BJ (cell line): ENCODE data around the gene GCLM. TPM values are rescaled to one million over a fixed set of nuclear protein-coding genes. Genes with fewer than 3 reads are reported as not detected.

ENCODE experiments used
- CTCF ChIA-PET: fragments of 350-600 bp; formaldehyde crosslinking; extraction: SDS; loops from one replicate; lab custom pipeline; 2021; ENCODE audit warnings: antibody characterized with exemption, inconsistent platforms; lab: Yijun Ruan, JAX
- POLR2A ChIA-PET: fragments of 300-600 bp; sonication (Branson Sonifier 250); formaldehyde crosslinking; extraction: SDS; loops from one replicate; lab custom pipeline; 2021; ENCODE audit warnings: antibody characterized with exemption; lab: Charles Lee
- DNase-seq: peaks from one replicate; pipeline ENCODE4 v3.0.0-alpha.2; 2011; ENCODE audit warnings: low read depth
- H3K27me3 ChIP-seq: 2 replicates; pipeline ENCODE4 v1.6.0; 2011; ENCODE audit warnings: low read length; ENCODE audit not compliant: control insufficient read depth, insufficient read depth
- H3K36me3 ChIP-seq: 2 replicates; pipeline ENCODE4 v1.5.1; 2011; ENCODE audit warnings: low read length; ENCODE audit not compliant: control insufficient read depth, insufficient read depth
- H3K4me3 ChIP-seq: 2 replicates; pipeline ENCODE4 v1.5.1; 2011; ENCODE audit warnings: low read depth, mild to moderate bottlenecking, control low read depth, low read length
- CTCF ChIP-seq: IDR thresholded peaks from 2 replicates; pipeline ENCODE4 v1.5.1; 2011; ENCODE audit warnings: low read depth, mild to moderate bottlenecking, control low read depth, inconsistent platforms, low read length, moderate library complexity; ENCODE audit not compliant: insufficient read depth
- polyA plus RNA-seq: library from polyadenylated mRNA; depleted of rRNA; stranded (reverse); fragments of >200 nt; gene quantifications from 2 replicates; pipeline ENCODE4 v1.2.3, GENCODE V29; 2011

GCLM gene
- polyA plus RNA-seq, 1 experiment = 19.1 TPM

DNA sequence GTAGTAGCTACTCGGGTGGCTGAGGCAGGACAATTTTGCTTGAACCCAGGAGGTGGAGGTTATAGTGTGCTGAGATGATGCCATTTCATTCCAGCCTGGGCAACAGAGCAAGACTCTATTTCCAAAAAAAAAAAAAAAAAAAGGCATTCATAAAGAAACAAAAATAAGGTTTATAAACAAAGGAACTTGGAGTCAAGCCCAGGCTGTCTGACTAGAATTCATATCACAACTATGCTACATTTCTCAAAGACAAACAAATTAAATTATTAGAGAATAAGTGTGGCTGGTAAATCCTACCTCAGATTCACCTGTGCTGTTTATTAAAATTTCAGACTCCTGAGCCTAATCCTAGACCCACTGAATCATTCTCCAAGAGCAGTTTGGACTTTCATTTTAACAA is 4.2 kb downstream of the GCLM start:
- no peak for TF ChIP-seq CTCF
- DNase-seq = no peak
- Histone ChIP-seq H3K27me3 (no peaks in the 10 kb centered on the region), H3K36me3 (peaks cover 2% of the 10 kb centered on the region), H3K4me3 (no peak overlapping the region)
- ChIA-PET POLR2A (no interaction called here), CTCF (no interaction called here)

- TF ChIP-seq CTCF = no peak
- H3K27me3 ChIP-seq = no peaks in the 10 kb centered on the region
- ChIA-PET POLR2A (no interaction called here), CTCF (interaction anchor here (1.3 kb wide), 1 partner anchor 10 kb away, joined by 4 read pairs; no protein-coding TSS in a partner anchor)
- no peak overlapping the region for H3K4me3 ChIP-seq
- DNase-seq = no peak
- H3K36me3 ChIP-seq = peaks cover 2% of the 10 kb centered on the region
Observed at GRCh38 chr1:93904228-93904627, 5.0 kb downstream of the GCLM start.

DNA sequence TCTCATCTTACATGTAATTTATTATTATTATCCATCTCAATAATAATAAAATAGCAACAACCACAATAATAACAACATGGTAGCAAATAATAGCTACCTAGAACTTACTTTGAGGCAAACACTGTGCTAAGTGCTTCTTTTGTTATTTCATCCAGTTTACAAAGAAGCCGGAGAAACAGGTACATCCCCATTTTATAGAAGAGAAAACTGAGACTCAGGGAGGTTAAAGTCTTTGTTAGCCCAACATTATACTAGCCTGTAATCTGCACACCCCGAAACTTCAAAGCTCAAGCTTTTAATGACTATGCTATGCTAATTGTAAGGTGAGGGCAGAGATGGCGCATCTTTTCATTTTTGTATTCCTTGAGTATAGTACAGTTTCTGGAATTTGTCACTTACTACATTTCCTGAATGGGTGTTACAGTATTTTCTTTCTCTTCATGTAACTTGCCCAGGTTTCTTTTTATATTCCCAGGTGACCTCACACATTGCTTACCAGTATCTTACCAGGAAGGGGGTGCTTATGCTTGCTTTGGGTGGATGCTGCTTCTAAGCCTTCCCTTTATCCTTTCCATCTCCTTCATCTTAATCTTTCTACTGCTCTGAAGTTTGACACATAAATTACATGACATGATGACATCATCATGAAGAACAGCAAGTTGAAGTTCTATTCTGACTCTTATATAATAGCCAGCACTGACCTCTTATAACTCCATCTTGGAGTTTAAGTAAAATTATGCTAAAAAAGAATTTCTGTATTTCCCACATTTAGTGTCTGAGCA is 8.3 kb downstream of the GCLM start:
- no peaks in the 10 kb centered on the region for H3K27me3 ChIP-seq
- peaks cover 8% of the 10 kb centered on the region for H3K36me3 ChIP-seq
- no peak overlapping the region for H3K4me3 ChIP-seq
- no peak for DNase-seq
- POLR2A ChIA-PET = no interaction called here
- CTCF ChIA-PET = interaction anchor here (0.9 to 1.2 kb wide), 2 partner anchors 8 to 14 kb away, joined by 3 read pairs; partner anchors contain the start of gene GCLM
- no peak for TF ChIP-seq CTCF

- H3K27me3 ChIP-seq = no peaks in the 10 kb centered on the region
- TF ChIP-seq CTCF = no peak
- POLR2A ChIA-PET = no interaction called here
- no peak for DNase-seq
- no peak overlapping the region for H3K4me3 ChIP-seq
- H3K36me3 ChIP-seq = peaks cover 8% of the 10 kb centered on the region
- CTCF ChIA-PET = interaction anchor here (0.8 kb wide), 1 partner anchor 58 kb away, joined by 3 read pairs; no protein-coding TSS in a partner anchor
Observed at GRCh38 chr1:93899543-93900207, 9.6 kb downstream of the GCLM start.

- CTCF ChIA-PET = no interaction called here
- H3K4me3 ChIP-seq = no peak overlapping the region
- H3K27me3 ChIP-seq = no peaks in the 10 kb centered on the region
- DNase-seq = no peak
- peaks cover 3% of the 10 kb centered on the region for H3K36me3 ChIP-seq
- POLR2A ChIA-PET = no interaction called here
- TF ChIP-seq CTCF = no peak
Observed at GRCh38 chr1:93888900-93889299, 20.3 kb downstream of the GCLM start.
